Measurements from ENCODE around the gene CEP63. TPM values are rescaled to one million over a fixed set of nuclear protein-coding genes. Genes with fewer than 3 reads are reported as not detected.

CEP63 gene
- total RNA-seq, 1 donor from 2014 or later: 16.8 TPM

DNA sequence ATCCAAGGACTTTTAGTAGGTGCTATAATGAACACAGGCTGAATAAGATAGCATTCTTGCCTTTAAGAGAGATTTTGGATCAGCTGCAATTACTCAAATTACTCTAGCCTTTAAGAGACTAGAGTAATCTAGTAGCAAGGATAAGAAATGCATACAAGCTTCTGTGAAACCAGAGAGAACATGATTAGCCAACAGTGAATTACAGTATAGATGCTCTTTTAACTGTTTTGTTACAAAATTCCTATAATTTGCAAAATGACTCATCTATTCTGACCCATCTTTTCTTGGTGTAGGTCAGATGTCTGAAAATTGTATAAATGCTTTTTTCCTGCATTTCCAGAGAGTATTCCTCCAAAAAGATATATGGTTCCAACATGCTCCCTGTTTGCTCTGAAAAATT, 66.9 kb downstream of the CEP63 start:
- Mint-ChIP-seq H3K4me1 (ENCODE audit: unreplicated experiment) (peaks cover 1% of the 10 kb centered on the region), H3K27ac (ENCODE audit: unreplicated experiment) (no peak overlapping the region), H3K27me3 (ENCODE audit: unreplicated experiment) (no peaks in the 10 kb centered on the region), H3K9me3 (ENCODE audit: unreplicated experiment) (no peaks in the 10 kb centered on the region), H3K4me3 (ENCODE audit: unreplicated experiment) (no peak overlapping the region), H3K36me3 (ENCODE audit: low read depth, unreplicated experiment) (peaks cover 20% of the 10 kb centered on the region)
- no peak for TF ChIP-seq CTCF (IDR thresholded peaks at IDR 0.05; ENCODE audit: unreplicated experiment)
- no peak for DNase-seq (ENCODE audit: low spot score)

DNA sequence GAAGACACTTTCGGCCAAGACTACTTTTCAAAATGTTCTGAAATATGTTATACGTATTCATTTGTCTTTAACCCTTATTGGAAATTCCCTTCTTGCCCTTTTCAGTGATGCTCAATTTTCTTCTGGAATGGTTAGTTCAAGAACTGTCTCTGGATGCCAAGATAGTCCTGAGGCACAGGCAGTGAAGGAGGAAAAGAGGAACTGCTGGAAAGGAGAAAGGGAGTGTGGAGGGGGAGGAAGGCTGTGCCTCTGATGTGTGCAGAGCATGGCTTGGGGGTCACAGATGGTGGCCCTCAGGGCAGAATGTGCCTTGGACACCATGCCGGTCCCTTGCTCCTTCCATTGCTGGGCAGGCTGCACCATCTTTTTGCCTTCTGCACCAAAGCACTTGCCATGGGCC, 73.7 kb downstream of the CEP63 start:
- DNase-seq (ENCODE audit: low spot score): no peak
- Mint-ChIP-seq H3K4me1 (ENCODE audit: unreplicated experiment) (peaks cover 12% of the 10 kb centered on the region), H3K9me3 (ENCODE audit: unreplicated experiment) (no peaks in the 10 kb centered on the region), H3K27me3 (ENCODE audit: unreplicated experiment) (peaks cover 3% of the 10 kb centered on the region), H3K36me3 (ENCODE audit: low read depth, unreplicated experiment) (peaks cover 8% of the 10 kb centered on the region), H3K4me3 (ENCODE audit: unreplicated experiment) (no peak overlapping the region), H3K27ac (ENCODE audit: unreplicated experiment) (no peak overlapping the region)
- TF ChIP-seq CTCF (IDR thresholded peaks at IDR 0.05; ENCODE audit: unreplicated experiment): no peak

DNA sequence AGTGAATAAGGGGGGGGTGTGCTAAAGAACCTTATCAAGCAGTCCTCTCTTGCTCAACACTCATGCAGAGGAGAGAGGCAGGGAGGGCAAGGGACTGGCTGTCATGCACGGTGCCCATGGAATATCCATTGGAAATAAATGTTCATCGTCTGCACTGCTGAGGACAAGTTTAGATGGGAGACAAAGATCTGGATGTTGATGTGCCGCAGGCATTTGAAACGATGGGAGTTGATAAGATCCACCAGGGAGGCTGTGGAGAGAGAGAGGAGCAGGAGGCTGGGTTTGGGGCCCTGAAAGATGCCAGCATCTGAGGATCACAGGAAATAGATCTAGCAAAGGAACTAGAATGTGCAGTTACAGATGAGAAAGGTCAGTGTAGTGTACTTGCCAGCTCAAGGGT, 76.2 kb downstream of the CEP63 start:
- TF ChIP-seq CTCF (IDR thresholded peaks at IDR 0.05; ENCODE audit: unreplicated experiment): no peak
- Mint-ChIP-seq H3K27me3 (ENCODE audit: unreplicated experiment) (peaks cover 3% of the 10 kb centered on the region), H3K9me3 (ENCODE audit: unreplicated experiment) (no peaks in the 10 kb centered on the region), H3K4me1 (ENCODE audit: unreplicated experiment) (peaks cover 12% of the 10 kb centered on the region), H3K27ac (ENCODE audit: unreplicated experiment) (no peak overlapping the region), H3K36me3 (ENCODE audit: low read depth, unreplicated experiment) (peaks cover 8% of the 10 kb centered on the region), H3K4me3 (ENCODE audit: unreplicated experiment) (no peak overlapping the region)
- DNase-seq (ENCODE audit: low spot score): no peak

GRCh38 chr3:134563601-134564000, 77.7 kb downstream of the CEP63 start:
- Mint-ChIP-seq H3K27ac (ENCODE audit: unreplicated experiment) (no peak overlapping the region), H3K4me3 (ENCODE audit: unreplicated experiment) (no peak overlapping the region), H3K4me1 (ENCODE audit: unreplicated experiment) (peaks cover 10% of the 10 kb centered on the region), H3K36me3 (ENCODE audit: low read depth, unreplicated experiment) (peaks cover 10% of the 10 kb centered on the region), H3K9me3 (ENCODE audit: unreplicated experiment) (no peaks in the 10 kb centered on the region), H3K27me3 (ENCODE audit: unreplicated experiment) (peaks cover 3% of the 10 kb centered on the region)
- no peak for TF ChIP-seq CTCF (IDR thresholded peaks at IDR 0.05; ENCODE audit: unreplicated experiment)
- no peak for DNase-seq (ENCODE audit: low spot score)

DNA sequence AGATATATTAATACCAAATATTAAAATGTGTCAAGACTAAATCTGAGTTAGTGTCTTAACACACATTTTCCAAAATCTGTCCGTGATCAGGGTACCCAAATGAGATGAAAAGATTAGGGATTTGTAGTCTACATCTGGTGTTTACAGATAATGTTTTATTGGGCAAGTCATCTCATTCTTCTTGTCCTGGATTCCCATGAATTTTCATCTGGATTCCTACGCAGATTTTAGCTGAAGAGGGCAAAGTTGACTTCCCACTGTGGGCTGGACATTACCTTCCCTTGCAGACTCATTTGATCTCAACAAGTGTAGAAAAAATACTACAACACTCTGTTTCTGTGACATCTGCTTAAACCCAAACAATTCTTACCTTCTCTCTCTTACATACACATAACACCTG, 79.1 kb downstream of the CEP63 start:
- Mint-ChIP-seq H3K9me3 (ENCODE audit: unreplicated experiment) (peaks cover 3% of the 10 kb centered on the region), H3K4me3 (ENCODE audit: unreplicated experiment) (no peak overlapping the region), H3K4me1 (ENCODE audit: unreplicated experiment) (peaks cover 10% of the 10 kb centered on the region), H3K27me3 (ENCODE audit: unreplicated experiment) (peaks cover 1% of the 10 kb centered on the region), H3K27ac (ENCODE audit: unreplicated experiment) (no peak overlapping the region), H3K36me3 (ENCODE audit: low read depth, unreplicated experiment) (peaks cover 18% of the 10 kb centered on the region)
- no peak for DNase-seq (ENCODE audit: low spot score)
- TF ChIP-seq CTCF (IDR thresholded peaks at IDR 0.05; ENCODE audit: unreplicated experiment): no peak
